Left renal pelvis (tissue), 4 donors: ENCODE measurements around the gene NRARP. TPM values are rescaled to one million over a fixed set of nuclear protein-coding genes. Genes with fewer than 3 reads are reported as not detected.

Experiments
- DNase-seq, 4 donors: peaks; one replicate each; pipeline ENCODE4 v3.0.0-alpha.2; 2013; ENCODE audit warnings: low read depth in 4 of 4, low spot score in 3 of 4
- polyA plus RNA-seq, 4 donors: library from polyadenylated mRNA; unstranded; fragments of 120-200 nt; gene quantifications; one replicate each; pipeline ENCODE4 v1.2.1, GENCODE V29; 2013; ENCODE audit not compliant: insufficient read length in 4 of 4

NRARP gene
- polyA plus RNA-seq, 4 donors: 2.8 to 7.6 (median 6.7) TPM

GRCh38 chr9:137278721-137279711 lies 23.1 kb downstream of the NRARP start:
- no peak for DNase-seq

- no peak for DNase-seq
These were observed 23.9 kb downstream of the NRARP start for GRCh38 chr9:137278061-137278701.

GRCh38 chr9:137277329-137278041 lies 24.6 kb downstream of the NRARP start, which contains the start of gene TOR4A:
TSS of gene TOR4A (plus strand) at chr9:137277726. CDS start at chr9:137278690, 964 bp downstream.
- no peak for DNase-seq

- DNase-seq: no peak
These were observed 25.4 kb downstream of the NRARP start for GRCh38 chr9:137276473-137277328.

- DNase-seq: no peak
These were observed 26.2 kb downstream of the NRARP start for GRCh38 chr9:137275588-137276472.

- no peak for DNase-seq
These were observed 26.9 kb downstream of the NRARP start for GRCh38 chr9:137275203-137275587.

- no peak for DNase-seq
These were observed 28.3 kb downstream of the NRARP start for GRCh38 chr9:137273611-137274320.

- DNase-seq: no peak
These were observed 29.0 kb downstream of the NRARP start for GRCh38 chr9:137273095-137273490.

- no peak for DNase-seq
These were observed 29.6 kb downstream of the NRARP start for GRCh38 chr9:137272241-137273094.

- no peak for DNase-seq
These were observed 30.4 kb downstream of the NRARP start for GRCh38 chr9:137271696-137272076.

GRCh38 chr9:137270929-137271695 lies 31.0 kb downstream of the NRARP start:
- no peak for DNase-seq

GRCh38 chr9:137269231-137269772 lies 32.8 kb downstream of the NRARP start:
- no peak for DNase-seq

GRCh38 chr9:137268538-137269201 lies 33.4 kb downstream of the NRARP start:
- no peak for DNase-seq

- no peak for DNase-seq
These were observed 34.1 kb downstream of the NRARP start for GRCh38 chr9:137267933-137268355.

- DNase-seq: no peak
These were observed 35.3 kb downstream of the NRARP start for GRCh38 chr9:137266585-137267453.
